CD1c-positive myeloid dendritic cell (primary cell): ENCODE measurements around the gene PCIF1.
"Not testable (repeated sequence)": the region's sequence is repeated elsewhere in the genome, so short reads cannot be mapped to it uniquely, and the experiment has no call there.

Experiments
- DNase-seq: peaks from one replicate; pipeline ENCODE4 v3.0.0-alpha.2; 2016; ENCODE audit errors: extremely low spot score

Gene PCIF1

DNA sequence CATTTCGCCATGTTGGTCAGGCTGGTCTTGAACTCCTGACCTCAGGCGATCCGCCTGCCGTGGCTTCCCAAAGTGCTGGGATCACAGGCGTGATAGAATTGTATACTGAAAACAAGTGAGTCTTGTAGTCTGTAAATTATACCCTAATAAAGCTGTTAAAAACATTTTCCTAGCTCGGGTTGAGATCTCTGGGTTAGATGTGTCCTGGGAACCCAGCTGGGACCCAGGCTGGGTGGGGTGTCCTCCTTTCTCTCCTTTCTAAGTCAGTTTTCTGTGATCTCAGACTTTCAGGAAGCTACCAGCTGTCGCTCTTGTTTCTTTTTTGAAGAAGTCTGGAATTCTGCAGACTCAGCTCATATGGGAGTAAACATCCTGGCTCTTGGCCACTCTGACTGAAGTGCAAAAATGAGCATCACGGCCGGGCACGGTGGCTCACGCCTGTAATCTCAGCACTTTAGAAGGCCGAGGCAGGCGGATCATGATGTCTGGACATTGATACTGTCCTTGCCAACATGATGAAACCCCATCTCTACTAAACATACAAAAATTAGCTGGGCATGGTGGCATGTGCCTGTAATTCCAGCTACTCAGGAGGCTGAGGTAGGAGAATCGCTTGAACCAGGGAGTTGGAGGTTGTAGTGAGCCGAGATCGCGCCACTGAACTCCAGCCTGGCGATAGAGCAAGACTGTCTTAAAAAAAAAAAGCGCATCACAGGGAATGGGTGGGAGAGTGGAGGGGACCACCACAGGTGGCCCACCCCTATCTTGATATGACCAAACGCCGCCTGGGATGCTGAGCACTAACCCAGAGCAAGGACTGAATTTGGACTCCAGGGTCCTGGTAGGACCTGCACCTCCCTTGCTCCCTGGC is 9.9 kb upstream of the PCIF1 start:
- peak; percentile 53 for DNase-seq

DNA sequence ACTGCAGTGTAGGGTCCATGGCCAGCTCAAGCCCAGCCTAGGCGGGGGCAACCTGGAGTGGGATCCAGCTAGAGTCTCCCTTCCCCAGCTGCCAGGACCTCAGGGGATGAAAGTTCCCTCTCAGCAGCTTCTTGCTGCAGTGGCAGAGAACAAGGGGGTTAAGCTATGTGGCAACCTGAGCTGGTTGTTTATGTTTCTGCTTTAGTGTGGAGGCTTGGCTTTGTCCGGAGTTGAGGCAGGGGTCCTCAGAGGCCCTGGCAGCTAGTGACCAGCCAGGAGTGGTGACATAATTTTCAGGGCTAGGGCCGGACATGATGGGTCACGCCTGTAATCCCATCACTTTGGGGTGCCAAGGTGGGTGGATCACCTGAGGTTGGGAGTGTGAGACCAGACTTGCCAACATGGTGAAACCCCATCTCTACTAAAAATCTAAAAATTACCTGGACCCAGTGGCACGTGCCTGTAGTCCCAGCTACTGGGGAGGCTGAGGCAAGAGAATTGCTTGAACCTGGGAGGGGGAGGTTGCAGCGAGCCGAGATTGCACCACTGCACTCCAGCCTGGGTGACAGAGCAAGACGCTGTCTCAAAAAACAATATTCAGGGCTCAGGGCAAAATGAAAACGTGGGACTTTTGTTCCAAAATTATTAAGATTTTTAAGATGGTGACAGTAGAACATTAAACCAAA is 8.5 kb upstream of the PCIF1 start:
- no peak for DNase-seq

DNA sequence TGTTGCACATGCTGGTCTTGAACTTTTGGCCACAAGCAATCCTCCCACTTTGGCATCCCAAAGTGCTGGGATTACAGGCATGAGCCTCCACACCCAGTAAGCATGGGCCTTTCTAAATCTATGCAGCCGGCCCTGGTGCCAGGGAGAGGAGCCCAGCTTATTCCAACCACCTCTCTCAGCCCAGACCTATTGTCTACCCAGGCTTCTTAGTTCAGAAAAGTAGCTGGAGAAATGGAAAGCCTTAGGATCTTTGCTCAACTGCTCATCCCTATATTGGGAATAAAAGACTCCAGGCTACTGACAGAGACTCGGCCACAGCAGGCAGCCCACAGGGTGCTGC is 7.8 kb upstream of the PCIF1 start:
- DNase-seq, result no peak

DNA sequence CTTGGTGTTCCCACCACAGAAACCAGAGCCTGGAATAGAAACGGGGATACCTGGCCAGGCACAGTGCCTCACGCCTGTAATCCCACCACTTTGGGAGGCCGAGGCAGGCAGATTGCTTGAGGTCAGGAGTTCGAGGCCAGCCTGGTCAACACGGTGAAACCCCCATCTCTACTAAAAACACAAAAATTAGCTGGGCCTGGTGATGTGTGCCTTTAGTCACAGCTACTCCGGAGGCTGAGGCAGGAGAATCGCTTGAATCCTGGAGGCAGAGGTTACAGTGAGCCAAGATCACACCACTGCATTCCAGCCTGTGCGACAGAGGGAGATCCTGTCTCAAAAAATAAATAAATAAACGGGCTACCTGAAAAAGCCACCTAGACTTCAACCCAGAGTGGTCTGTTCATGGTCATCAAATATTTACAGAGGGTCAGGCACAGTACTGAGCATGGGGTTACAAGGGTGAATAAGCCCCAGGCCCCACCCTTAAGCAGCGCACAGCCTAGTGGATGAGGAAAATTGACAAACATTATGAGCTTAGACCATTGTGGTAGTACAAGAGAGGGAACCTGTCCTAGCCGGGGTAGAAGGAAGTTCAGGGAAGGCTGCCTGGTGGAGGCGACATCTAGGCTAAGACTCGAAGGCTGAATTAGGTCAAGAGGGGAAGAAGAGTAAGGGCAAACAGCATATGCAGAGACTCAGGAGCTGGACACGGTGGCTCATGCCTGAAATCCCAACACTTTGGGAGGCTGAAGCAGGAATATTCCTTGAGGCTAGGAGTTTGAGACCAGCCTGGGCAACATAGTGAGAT is 7.2 kb upstream of the PCIF1 start:
- DNase-seq, result no peak

DNA sequence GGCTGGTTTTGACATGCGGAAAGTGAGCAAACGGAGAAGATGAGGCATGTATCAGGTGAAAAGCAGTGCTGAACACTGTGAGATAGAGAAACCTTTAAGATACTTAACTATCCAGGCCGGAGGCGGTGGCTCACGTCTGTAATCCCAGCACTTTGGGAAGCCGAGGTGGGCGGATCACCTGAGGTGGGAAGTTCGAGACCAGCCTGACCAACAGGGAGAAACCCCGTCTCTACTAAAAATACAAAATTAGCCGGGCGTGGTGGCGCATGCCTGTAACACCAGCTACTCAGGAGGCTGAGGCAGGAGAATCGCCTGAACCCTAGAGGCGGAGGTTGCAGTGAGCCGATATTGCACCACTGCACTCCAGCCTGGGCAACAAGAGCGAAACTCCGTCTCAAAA is 2.8 kb upstream of the PCIF1 start:
- not testable (repeated sequence) for DNase-seq

DNA sequence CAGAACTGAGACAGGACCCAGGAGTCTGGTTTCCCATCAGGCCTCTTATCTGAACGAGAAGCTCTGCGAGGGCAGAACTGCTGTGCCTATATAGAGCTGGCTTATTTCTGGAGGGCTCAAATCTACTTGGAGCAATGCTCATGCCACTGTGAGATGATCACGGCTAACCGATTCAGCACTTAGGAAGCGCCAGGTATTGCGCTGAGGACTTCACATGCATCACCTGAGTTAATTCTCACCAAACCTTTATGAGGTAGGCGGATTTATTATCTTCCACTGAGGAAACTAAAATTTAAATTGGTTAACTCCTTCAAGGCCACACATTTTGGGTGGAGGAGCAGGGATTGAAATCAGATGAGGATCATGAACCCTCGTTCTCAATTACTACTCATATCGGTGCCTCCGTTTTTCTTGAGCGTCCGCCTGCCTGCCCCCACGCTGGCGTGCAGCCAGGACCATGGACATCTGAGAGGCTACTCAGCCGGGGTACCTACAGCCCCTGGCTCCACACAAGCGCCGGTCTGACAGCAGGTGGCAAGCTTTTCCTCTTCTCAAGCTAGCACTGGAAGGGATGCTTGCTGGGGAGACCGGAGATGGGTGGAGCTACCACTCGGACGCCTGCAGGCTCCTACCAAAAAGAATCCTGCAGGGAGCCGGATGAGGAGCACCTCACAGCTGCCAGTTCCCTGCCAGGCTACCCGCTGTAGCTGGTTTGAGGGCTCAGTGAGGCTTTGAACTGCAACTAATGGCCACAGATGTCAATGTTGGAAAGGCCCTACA is 1.0 kb upstream of the PCIF1 start:
- no peak for DNase-seq

DNA sequence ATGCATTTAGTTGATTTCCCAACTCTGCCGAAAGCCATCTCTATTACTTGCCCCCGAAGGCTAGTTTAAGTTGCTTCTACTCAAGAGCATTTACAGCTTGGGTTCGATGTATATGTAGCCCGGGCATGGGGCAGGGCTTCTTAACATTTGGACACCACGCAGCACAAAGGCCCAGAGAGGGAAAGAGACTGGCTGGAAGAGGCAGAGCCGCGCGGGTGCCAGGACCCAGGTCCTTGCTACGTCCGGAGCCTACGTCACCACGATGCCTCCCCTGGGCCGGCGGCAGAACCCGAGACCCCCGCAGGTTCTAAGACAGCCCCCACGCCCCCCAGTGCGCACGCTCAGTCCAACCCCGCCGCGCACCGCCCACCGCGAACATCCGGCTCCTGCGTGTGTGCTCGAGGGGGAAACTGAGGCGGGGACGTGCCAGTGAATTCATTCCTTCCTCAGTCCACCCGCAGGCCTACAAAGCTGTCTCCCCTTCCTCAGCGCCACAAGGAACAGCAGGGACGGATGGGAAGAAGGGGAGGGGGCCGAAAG is 367 bp upstream of the PCIF1 start:
- peak; percentile 44 for DNase-seq

DNA sequence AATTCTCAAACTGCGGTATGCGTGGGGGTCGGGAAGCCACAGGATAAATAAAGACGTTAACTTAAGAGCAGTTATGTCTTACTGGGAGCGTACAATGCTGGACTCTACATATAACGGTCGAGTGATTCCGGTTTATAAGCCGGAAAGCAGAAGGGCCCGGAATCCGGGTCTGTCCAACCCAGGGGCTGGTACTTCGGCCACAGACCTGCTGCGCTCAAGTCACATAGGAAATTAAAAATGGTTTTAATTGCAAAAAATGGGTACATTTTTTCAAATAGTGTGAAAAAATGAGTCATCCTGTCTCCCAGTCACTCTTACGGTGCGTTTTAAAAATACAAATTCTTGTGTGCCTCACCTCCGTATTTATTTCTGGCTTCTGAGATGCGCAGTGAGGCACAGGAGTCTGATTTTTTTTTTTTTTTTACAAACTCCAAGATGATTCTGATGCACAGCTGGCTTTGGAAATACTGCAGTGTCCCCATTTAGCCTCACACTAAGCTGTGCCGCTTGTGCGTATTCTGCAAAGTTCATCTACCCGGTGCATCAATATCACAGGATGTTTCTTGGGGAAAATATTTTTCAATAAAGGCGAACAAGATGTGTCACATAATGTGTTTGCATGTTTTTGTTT is 1.0 kb downstream of the PCIF1 start:
- no peak for DNase-seq

DNA sequence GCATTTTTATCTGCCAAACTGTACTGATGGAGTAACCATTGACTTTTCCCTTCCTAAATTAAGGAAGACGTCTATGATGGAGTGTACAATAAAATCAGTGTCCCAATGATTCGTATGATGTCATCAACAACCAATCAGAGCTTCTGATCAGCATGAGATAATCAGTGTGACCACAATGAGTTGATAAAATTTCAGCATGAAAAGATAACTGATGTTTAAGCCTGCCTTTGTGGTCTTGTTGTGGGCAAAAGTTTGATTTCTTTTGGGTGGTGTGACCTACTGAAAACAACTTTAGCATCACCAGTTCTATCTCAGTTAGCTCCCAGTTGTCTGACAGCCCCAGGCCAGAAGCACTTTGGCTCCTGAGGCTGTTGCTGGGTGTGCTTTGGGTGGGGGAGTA is 3.3 kb downstream of the PCIF1 start:
- peak; percentile 5 for DNase-seq

DNA sequence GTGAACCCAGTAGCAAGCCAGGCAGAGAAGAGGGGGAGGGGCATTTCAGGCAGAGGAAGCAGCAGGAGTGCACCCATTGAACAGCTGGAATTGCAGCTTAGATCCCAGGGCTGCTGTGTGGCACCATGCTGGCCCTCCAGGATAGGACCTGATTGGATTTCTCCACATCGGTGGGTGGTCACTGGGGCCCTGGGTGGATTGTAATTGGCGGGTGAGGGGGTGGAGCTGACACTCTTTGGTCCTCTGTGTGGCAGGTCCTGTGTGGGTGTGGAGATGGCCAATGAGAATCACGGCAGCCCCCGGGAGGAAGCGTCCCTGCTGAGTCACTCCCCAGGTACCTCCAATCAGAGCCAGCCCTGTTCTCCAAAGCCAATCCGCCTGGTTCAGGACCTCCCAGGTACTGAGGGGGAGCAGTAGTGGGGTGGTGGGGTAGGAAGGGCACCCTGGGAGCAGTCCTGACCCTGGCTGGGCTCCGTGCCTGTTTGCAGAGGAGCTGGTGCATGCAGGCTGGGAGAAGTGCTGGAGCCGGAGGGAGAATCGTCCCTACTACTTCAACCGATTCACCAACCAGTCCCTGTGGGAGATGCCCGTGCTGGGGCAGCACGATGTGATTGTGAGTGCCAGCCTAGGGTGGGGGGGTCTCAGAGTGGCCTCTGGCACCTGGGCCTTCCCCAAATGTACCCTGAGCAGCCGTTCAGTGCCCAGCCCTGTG is 4.4 kb downstream of the PCIF1 start:
- DNase-seq, result no peak

DNA sequence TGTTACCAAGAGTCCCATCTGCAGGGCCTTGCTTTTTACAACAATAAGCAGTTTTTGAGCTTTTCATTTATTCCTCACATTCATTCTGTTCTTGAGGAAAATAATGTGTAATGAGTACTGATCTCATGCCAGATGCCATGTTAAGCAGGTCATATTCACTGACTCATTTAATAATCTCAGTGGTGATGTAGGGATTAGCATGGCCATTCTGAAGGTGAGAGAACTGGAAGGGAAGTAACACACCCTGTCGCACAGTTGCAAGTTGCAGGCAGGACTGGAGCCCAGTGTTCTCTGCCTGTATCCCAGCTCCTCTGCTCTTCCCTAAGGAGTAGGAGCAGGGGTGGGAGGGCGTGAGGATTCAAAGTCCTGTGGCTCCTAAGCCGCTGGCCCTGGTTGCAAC is 5.6 kb downstream of the PCIF1 start:
- no peak for DNase-seq

DNA sequence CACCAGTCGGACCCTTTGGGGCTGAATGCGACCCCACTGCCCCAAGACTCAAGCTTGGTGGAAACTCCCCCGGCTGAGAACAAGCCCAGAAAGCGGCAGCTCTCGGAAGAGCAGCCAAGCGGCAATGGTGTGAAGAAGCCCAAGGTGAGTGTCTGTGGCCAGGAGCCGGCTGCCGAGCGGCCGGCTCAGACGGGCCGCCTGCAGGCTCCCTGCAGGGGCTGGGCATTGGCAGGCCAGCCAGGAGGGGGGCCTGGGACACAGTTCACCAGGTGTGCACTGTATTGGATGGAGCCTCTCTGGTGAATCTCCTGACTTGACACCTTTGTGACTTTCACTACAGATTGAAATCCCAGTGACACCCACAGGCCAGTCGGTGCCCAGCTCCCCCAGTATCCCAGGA is 6.0 kb downstream of the PCIF1 start:
- no peak for DNase-seq

DNA sequence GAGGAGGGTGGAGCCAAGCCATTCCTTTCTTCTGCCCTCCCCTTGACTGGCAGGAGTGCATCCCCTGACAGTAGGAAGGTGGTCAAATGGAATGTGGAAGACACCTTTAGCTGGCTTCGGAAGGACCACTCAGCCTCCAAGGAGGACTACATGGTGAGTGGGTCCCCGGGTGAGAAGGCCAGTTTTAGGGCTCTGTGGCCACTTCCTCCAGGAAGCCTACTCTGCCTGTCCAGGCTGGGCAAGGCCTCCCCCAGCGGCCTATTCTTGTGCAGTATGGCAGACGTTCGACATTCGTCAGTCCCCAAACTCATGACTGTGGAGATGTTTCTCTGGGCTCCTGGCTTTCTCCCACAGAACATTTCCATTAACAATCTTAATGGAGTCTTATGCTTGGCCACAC is 9.1 kb downstream of the PCIF1 start:
- DNase-seq, result no peak

DNA sequence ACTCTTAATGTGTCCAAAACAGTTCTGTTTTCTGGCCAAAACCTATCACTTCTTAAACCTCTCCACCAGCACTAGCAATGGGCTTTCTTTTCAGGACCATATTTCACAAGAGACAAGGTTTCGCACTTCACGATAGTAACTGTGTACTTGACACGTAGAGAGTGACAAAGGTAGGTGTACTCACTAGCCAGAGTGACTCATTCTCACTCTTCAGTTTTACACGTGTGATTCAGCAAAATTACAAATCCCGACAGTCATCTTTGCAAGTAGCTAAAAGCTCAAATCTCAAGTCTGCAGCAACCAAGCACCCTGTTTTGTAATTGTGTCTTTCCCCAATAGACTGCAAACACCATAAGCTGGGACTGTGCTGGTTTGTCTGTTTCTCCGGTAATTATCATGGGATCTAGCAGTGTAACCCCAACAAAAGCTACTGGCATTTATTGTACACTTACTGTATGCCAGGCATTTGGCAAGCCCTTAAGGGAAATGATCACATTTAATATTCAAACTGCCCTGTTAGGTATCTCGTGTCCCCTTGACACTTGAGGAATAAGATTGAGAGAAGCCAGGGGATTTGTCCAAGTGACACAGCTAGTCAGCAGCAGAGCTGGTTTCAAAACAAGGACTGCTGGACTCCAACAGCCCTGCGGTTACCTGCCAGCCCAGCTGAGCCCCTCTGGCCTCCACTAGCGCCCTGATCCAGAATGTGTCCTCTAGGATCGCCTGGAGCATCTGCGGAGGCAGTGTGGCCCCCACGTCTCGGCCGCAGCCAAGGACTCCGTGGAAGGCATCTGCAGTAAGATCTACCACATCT is 9.9 kb downstream of the PCIF1 start:
- DNase-seq, result peak; percentile 54

DNA sequence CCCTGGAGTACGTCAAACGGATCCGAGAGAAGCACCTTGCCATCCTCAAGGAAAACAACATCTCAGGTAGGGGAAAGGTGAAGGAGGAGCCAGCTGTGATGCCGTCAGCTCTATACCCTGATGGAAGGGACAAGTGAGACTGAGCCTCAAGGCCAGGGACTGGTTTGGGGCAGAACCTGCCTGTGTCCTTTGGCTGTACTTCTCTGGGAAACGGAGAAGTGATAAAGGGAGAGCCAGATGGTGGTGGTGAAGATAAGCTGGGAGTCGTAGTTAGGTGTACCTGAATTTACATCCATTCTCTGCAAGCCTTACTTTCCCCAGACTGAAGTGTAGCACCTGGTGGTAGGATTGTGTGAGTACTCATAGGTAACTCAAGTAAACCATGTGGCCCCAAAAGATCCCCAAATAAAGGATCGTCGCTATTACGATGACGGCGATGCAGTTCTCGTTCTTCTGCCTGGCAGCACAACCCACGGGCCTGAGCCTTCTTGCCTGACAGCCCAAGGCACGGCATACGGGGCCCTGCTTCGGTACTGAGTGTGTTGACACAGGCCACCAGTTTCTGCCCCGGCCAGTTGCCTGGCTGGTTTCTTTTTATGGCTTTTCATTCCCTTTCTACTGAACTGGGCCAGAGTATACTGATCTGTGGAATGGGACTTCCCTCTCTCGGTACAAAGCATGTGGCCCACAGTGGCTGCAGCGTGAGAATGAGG is 10.6 kb downstream of the PCIF1 start:
- no peak for DNase-seq

DNA sequence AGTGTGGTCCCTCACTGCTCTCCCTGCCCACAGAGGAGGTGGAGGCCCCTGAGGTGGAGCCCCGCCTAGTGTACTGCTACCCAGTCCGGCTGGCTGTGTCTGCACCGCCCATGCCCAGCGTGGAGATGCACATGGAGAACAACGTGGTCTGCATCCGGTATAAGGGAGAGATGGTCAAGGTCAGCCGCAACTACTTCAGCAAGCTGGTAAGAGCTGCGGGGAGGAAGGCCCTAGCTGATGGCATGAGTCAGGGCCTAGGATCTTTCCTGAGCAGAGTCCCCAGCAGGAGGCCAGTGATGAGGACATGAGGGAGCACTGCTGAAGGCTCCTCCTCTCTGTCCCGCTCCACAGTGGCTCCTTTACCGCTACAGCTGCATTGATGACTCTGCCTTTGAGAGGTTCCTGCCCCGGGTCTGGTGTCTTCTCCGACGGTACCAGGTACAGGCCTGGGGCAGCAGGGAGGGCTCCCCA is 11.2 kb downstream of the PCIF1 start:
- DNase-seq, result peak; percentile 36

DNA sequence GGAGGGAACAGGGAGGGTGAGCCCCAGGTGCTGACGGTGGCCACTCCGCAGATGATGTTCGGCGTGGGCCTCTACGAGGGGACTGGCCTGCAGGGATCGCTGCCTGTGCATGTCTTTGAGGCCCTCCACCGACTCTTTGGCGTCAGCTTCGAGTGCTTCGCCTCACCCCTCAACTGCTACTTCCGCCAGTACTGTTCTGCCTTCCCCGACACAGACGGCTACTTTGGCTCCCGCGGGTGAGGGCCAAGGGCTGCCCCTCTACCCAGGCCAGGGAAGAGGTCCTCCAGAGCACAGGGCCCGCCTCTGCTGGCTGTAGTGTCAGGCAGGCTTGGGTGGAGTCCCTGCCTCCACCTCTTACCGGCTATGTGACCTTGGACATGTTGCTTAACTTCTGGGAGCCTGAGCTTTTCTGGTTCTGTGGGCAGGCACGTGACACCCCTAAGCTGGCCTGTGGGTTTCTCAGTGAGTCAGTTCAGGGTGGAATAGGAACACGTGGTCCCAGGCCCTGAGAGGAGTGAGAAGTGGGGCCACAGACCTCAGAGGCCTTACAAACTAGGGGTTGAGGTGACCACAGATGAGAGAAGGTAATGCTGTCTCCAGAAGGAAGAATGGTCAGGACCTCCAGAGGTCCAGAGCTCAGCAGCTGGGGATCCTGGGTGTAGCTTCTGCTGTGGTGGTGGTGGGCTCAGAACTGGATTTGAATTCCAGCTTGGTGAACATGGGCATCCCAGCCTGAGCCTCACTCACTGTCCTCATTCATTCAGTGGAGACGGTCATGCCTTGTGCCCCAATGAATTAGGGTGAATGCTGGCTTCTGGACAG is 11.9 kb downstream of the PCIF1 start:
- peak; percentile 83 for DNase-seq
